GM19240 (cell line): Measurements from ENCODE around the gene RELN.

Experiments
- DNase-seq: peaks from one replicate; pipeline ENCODE4 v3.0.0; 2011; ENCODE audit warnings: low spot score; ENCODE audit not compliant: insufficient read length

RELN gene

GRCh38 chr7:103576641-103577040 is 412.8 kb downstream of the RELN start:
- no peak for DNase-seq

- DNase-seq: no peak
Observed at GRCh38 chr7:103574576-103574975, 414.9 kb downstream of the RELN start.

- no peak for DNase-seq
Observed at GRCh38 chr7:103573479-103574058, 415.9 kb downstream of the RELN start.

GRCh38 chr7:103571586-103571985 is 417.9 kb downstream of the RELN start:
- DNase-seq: no peak

- DNase-seq: no peak
Observed at GRCh38 chr7:103569621-103570305, 419.7 kb downstream of the RELN start.

GRCh38 chr7:103564416-103564815 is 425.0 kb downstream of the RELN start:
- no peak for DNase-seq

GRCh38 chr7:103560136-103560535 is 429.3 kb downstream of the RELN start:
- no peak for DNase-seq

- no peak for DNase-seq
Observed at GRCh38 chr7:103551016-103551415, 438.4 kb downstream of the RELN start.

GRCh38 chr7:103549786-103550185 is 439.7 kb downstream of the RELN start:
- DNase-seq: no peak

- no peak for DNase-seq
Observed at GRCh38 chr7:103547451-103548284, 441.8 kb downstream of the RELN start.

GRCh38 chr7:103542470-103542869 is 447.0 kb downstream of the RELN start:
- DNase-seq: no peak

- DNase-seq: no peak
Observed at GRCh38 chr7:103541947-103542346, 447.5 kb downstream of the RELN start.

GRCh38 chr7:103541026-103541425 is 448.4 kb downstream of the RELN start:
- no peak for DNase-seq

GRCh38 chr7:103540338-103540737 is 449.1 kb downstream of the RELN start:
- no peak for DNase-seq

- no peak for DNase-seq
Observed at GRCh38 chr7:103539875-103540274, 449.6 kb downstream of the RELN start.

- DNase-seq: no peak
Observed at GRCh38 chr7:103538964-103539709, 450.3 kb downstream of the RELN start.

- no peak for DNase-seq
Observed at GRCh38 chr7:103533761-103534160, 455.7 kb downstream of the RELN start.

- DNase-seq: no peak
Observed at GRCh38 chr7:103532955-103533354, 456.5 kb downstream of the RELN start.

GRCh38 chr7:103528152-103528551 is 461.3 kb downstream of the RELN start:
- no peak for DNase-seq

GRCh38 chr7:103525937-103526336 is 463.5 kb downstream of the RELN start:
- DNase-seq: no peak

- DNase-seq: no peak
Observed at GRCh38 chr7:103524042-103524907, 465.2 kb downstream of the RELN start.
